GM12801 (cell line): ENCODE data around the gene SCG2.

Experiments used
- TF ChIP-seq, protein P1 (sequence below): IDR thresholded peaks from one replicate; pipeline ENCODE4 v1.5.1; 2011; ENCODE audit warnings: control low read depth; ENCODE audit not compliant: insufficient read length; ENCODE audit errors: extremely low read depth

The SCG2 gene, protein sequence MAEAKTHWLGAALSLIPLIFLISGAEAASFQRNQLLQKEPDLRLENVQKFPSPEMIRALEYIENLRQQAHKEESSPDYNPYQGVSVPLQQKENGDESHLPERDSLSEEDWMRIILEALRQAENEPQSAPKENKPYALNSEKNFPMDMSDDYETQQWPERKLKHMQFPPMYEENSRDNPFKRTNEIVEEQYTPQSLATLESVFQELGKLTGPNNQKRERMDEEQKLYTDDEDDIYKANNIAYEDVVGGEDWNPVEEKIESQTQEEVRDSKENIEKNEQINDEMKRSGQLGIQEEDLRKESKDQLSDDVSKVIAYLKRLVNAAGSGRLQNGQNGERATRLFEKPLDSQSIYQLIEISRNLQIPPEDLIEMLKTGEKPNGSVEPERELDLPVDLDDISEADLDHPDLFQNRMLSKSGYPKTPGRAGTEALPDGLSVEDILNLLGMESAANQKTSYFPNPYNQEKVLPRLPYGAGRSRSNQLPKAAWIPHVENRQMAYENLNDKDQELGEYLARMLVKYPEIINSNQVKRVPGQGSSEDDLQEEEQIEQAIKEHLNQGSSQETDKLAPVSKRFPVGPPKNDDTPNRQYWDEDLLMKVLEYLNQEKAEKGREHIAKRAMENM

DNA sequence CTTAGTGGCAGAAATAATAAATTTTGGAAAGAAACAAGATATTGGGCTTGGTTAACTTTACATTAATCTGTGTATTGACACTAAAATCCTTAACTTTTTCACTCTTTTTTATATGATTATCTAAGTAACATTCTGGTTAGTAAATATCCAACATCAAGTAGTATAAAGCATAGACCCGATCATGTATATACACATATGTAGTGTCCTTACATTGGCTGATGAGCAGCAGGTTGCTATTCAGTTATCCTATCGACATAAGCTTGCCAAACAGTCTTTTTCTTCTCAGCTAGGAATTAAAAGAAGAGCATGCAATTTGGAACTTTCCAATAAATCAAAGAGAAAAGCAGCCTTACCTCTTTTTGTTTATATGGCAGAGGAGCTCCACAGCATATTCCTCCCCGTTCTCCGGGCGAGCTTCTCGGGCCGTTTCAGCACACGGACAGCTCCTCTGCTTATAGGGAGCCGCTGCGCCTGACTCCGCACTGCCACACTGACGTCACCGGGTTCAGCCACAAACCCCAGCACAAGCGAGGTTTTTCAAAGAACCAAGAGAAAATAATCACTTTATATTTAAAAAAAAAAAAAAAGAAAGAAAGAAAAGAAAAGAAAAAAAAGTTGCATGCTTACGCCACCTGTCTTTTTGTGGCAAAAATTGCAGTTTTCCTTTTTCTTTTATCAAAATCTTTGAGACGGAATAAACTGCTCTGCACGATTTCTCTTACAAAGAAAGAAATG is at the start of gene SCG2:
SCG2 (minus strand) TSS at position 430 of the 735 bp plus-strand sequence. CDS start 3,079 bp downstream, outside the sequence.
- TF ChIP-seq, protein P1, sequence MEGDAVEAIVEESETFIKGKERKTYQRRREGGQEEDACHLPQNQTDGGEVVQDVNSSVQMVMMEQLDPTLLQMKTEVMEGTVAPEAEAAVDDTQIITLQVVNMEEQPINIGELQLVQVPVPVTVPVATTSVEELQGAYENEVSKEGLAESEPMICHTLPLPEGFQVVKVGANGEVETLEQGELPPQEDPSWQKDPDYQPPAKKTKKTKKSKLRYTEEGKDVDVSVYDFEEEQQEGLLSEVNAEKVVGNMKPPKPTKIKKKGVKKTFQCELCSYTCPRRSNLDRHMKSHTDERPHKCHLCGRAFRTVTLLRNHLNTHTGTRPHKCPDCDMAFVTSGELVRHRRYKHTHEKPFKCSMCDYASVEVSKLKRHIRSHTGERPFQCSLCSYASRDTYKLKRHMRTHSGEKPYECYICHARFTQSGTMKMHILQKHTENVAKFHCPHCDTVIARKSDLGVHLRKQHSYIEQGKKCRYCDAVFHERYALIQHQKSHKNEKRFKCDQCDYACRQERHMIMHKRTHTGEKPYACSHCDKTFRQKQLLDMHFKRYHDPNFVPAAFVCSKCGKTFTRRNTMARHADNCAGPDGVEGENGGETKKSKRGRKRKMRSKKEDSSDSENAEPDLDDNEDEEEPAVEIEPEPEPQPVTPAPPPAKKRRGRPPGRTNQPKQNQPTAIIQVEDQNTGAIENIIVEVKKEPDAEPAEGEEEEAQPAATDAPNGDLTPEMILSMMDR = no peak

DNA sequence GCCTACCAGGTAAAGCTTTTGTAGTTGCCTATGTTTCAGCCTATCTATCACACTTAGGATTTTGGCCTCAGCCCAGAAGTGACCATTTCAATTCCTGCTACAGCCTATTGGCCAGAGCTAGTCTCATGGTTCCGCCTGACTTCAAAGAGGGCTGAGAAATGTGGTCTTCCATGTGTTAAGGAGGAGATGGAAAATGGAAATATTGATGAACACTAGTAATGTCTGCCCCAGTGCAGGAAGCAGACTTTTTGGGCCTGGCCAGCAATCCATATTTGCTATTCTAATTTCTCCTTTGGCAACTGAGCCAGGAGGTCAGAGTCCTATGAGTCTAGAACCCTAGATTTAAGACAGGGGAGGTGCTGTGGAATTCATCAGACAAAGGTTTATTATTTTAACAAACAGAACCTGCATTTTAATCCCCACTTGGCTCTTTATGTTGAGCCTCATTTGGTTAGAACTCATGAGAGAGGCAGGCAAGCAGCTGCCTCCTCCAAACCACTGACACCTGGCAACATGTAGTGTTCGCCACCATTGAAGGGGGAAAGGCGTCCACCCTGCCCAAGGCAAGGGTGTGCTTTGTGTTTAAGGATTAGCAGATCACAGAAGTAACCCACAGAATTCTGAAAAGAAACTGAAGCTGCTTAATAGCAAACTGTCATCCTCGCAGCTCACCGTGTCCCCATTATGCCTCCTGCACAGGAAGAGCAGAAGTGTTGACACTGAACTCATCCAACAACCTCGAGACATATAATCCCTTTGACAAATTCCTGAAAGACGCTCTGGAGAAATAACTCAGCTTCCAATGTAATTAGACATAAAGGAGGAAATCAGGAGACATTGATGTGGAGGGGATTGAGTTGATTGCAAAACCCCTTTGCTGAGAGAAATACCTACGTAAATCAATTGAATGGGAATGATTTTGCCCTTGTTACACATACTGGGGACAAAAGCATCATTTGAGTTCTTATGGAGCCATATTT is 47.7 kb upstream of the SCG2 start:
- TF ChIP-seq, protein P1 = no peak

GRCh38 chr2:223648755-223649154 is 46.6 kb upstream of the SCG2 start:
- TF ChIP-seq, protein P1 = no peak

- TF ChIP-seq, protein P1 = no peak
Measured at GRCh38 chr2:223647258-223647952, 45.2 kb upstream of the SCG2 start.

- TF ChIP-seq, protein P1 = no peak
Measured at GRCh38 chr2:223644136-223644535, 42.0 kb upstream of the SCG2 start.

GRCh38 chr2:223643309-223643708 is 41.1 kb upstream of the SCG2 start:
- TF ChIP-seq, protein P1 = no peak
